CD4-positive, alpha-beta T cell treated with Interferon alpha-2 for 1 hour (primary cell): Measurements from ENCODE around the gene CRB1.
"Not testable (repeated sequence)": the region's sequence is repeated elsewhere in the genome, so short reads cannot be mapped to it uniquely, and the experiment has no call there.

Source experiments
- DNase-seq, 2 donors: peaks; one replicate each; pipeline ENCODE4 v3.0.0-alpha.2; 2020 to 2022

Gene CRB1

GRCh38 chr1:197466813-197467212, 198.8 kb downstream of the CRB1 start:
- no peak for DNase-seq

- no peak for DNase-seq
Measured at GRCh38 chr1:197467881-197468280, 199.8 kb downstream of the CRB1 start.

GRCh38 chr1:197468543-197469175, 200.6 kb downstream of the CRB1 start:
- no peak for DNase-seq

GRCh38 chr1:197469620-197470210, 201.7 kb downstream of the CRB1 start:
- DNase-seq, result no peak

- DNase-seq, result no peak
Measured at GRCh38 chr1:197470330-197470729, 202.3 kb downstream of the CRB1 start.

- no peak for DNase-seq
Measured at GRCh38 chr1:197471248-197471985, 203.4 kb downstream of the CRB1 start.

GRCh38 chr1:197472141-197472540, 204.1 kb downstream of the CRB1 start:
- no peak for DNase-seq

GRCh38 chr1:197480446-197480845, 212.4 kb downstream of the CRB1 start:
- DNase-seq, result no peak

GRCh38 chr1:197481101-197481500, 213.0 kb downstream of the CRB1 start:
- DNase-seq, result peak in 1 of 2 donors; percentile 21

- DNase-seq, result no peak
Measured at GRCh38 chr1:197485790-197486189, 217.7 kb downstream of the CRB1 start.

- DNase-seq, result no peak
Measured at GRCh38 chr1:197486946-197487345, 218.9 kb downstream of the CRB1 start.

- not testable (repeated sequence) for DNase-seq
Measured at GRCh38 chr1:197491505-197491904, 223.5 kb downstream of the CRB1 start.

GRCh38 chr1:197496722-197497121, 228.7 kb downstream of the CRB1 start:
- DNase-seq, result no peak

- no peak for DNase-seq
Measured at GRCh38 chr1:197510691-197511378, 242.8 kb downstream of the CRB1 start.

- DNase-seq, result no peak
Measured at GRCh38 chr1:197515421-197515820, 247.4 kb downstream of the CRB1 start.

GRCh38 chr1:197519741-197520334, 251.8 kb downstream of the CRB1 start:
- peak in 1 of 2 donors; percentile 6 for DNase-seq

- peak in 1 of 2 donors; percentile 57 for DNase-seq
Measured at GRCh38 chr1:197521118-197521739, 253.2 kb downstream of the CRB1 start.

GRCh38 chr1:197526736-197527371, 258.8 kb downstream of the CRB1 start:
- DNase-seq, result peak in 1 of 2 donors; percentile 45
